Measurements from ENCODE around the gene ZDHHC5. TPM values are rescaled to one million over a fixed set of nuclear protein-coding genes. Genes with fewer than 3 reads are reported as not detected.
A peak's percentile ranks its signal among the peaks of the same experiment; 100 is the strongest.
"Not testable (repeated sequence)": the region's sequence is repeated elsewhere in the genome, so short reads cannot be mapped to it uniquely, and the experiment has no call there.

Gene ZDHHC5
- total RNA-seq, 1 experiment from 2014 or later: 26.7 TPM

- H3K27me3 ChIP-seq (ENCODE audit: control insufficient read depth, insufficient read depth, low read length): peaks cover 4% of the 10 kb centered on the region; the same call in 1 of the 2 replicates
- peak; percentile 82 for DNase-seq
- peaks cover 3% of the 10 kb centered on the region; the same call in 1 of the 2 replicates for H3K36me3 ChIP-seq (replicated peaks; ENCODE audit: control insufficient read depth, insufficient read depth, low read length)
- H3K4me3 ChIP-seq (ENCODE audit: insufficient read depth, low read depth, low read length): peak overlapping the region; percentile 54
Observed at GRCh38 chr11:57648801-57649735, 18.8 kb upstream of the ZDHHC5 start.

GRCh38 chr11:57649826-57650738 lies 17.8 kb upstream of the ZDHHC5 start, which contains the start of gene YPEL4:
TSS of gene YPEL4 (minus strand) at chr11:57649912. CDS start at chr11:57647107, 2,805 bp downstream.
- Histone ChIP-seq H3K27me3 (ENCODE audit: control insufficient read depth, insufficient read depth, low read length) (peaks cover 6% of the 10 kb centered on the region), H3K36me3 (replicated peaks; ENCODE audit: control insufficient read depth, insufficient read depth, low read length) (peaks cover 3% of the 10 kb centered on the region; the same call in 1 of the 2 replicates), H3K4me3 (ENCODE audit: insufficient read depth, low read depth, low read length) (peak within 1 kb of the TSS; percentile 54)
- peak; percentile 80 for DNase-seq

- no peak for DNase-seq
- Histone ChIP-seq H3K36me3 (replicated peaks; ENCODE audit: control insufficient read depth, insufficient read depth, low read length) (peaks cover 2% of the 10 kb centered on the region; the same call in 1 of the 2 replicates), H3K4me3 (ENCODE audit: insufficient read depth, low read depth, low read length) (no peak overlapping the region), H3K27me3 (ENCODE audit: control insufficient read depth, insufficient read depth, low read length) (peaks cover 6% of the 10 kb centered on the region)
Observed at GRCh38 chr11:57650739-57651090, 17.2 kb upstream of the ZDHHC5 start.

GRCh38 chr11:57651408-57651807 lies 16.5 kb upstream of the ZDHHC5 start:
- DNase-seq: no peak
- H3K4me3 ChIP-seq (ENCODE audit: insufficient read depth, low read depth, low read length): no peak overlapping the region
- peaks cover 6% of the 10 kb centered on the region for H3K27me3 ChIP-seq (ENCODE audit: control insufficient read depth, insufficient read depth, low read length)
- no peaks in the 10 kb centered on the region for H3K36me3 ChIP-seq (replicated peaks; ENCODE audit: control insufficient read depth, insufficient read depth, low read length)

- not testable (repeated sequence) for H3K36me3 ChIP-seq (replicated peaks; ENCODE audit: control insufficient read depth, insufficient read depth, low read length); H3K4me3 ChIP-seq (ENCODE audit: insufficient read depth, low read depth, low read length); DNase-seq; H3K27me3 ChIP-seq (ENCODE audit: control insufficient read depth, insufficient read depth, low read length)
Observed at GRCh38 chr11:57652230-57652629, 15.7 kb upstream of the ZDHHC5 start.

GRCh38 chr11:57652662-57653061 lies 15.3 kb upstream of the ZDHHC5 start:
- no peak for DNase-seq
- Histone ChIP-seq H3K36me3 (replicated peaks; ENCODE audit: control insufficient read depth, insufficient read depth, low read length) (no peaks in the 10 kb centered on the region), H3K27me3 (ENCODE audit: control insufficient read depth, insufficient read depth, low read length) (peaks cover 6% of the 10 kb centered on the region)

GRCh38 chr11:57653163-57653562 lies 14.8 kb upstream of the ZDHHC5 start:
- no peak for DNase-seq
- no peak overlapping the region for H3K4me3 ChIP-seq (ENCODE audit: insufficient read depth, low read depth, low read length)
- peaks cover 6% of the 10 kb centered on the region for H3K27me3 ChIP-seq (ENCODE audit: control insufficient read depth, insufficient read depth, low read length)
- H3K36me3 ChIP-seq (replicated peaks; ENCODE audit: control insufficient read depth, insufficient read depth, low read length): no peaks in the 10 kb centered on the region

More at GRCh38 chr11:57652662-57653061, 15.3 kb upstream of the ZDHHC5 start:
- no peak overlapping the region for H3K4me3 ChIP-seq (ENCODE audit: insufficient read depth, low read depth, low read length)

- DNase-seq: no peak
- H3K4me3 ChIP-seq (ENCODE audit: insufficient read depth, low read depth, low read length): peak overlapping the region; percentile 42
- peaks cover 2% of the 10 kb centered on the region; the same call in 1 of the 2 replicates for H3K27me3 ChIP-seq (ENCODE audit: control insufficient read depth, insufficient read depth, low read length)
- H3K36me3 ChIP-seq (replicated peaks; ENCODE audit: control insufficient read depth, insufficient read depth, low read length): peaks cover 13% of the 10 kb centered on the region
Observed at GRCh38 chr11:57656885-57657193, 11.1 kb upstream of the ZDHHC5 start.

GRCh38 chr11:57657194-57658022 lies 10.5 kb upstream of the ZDHHC5 start, which contains the start of gene CLP1:
TSS of gene CLP1 (plus strand) at chr11:57657762. CDS start at chr11:57659477, 1,715 bp downstream.
- peaks cover 2% of the 10 kb centered on the region; the same call in 1 of the 2 replicates for H3K27me3 ChIP-seq (ENCODE audit: control insufficient read depth, insufficient read depth, low read length)
- peaks cover 13% of the 10 kb centered on the region for H3K36me3 ChIP-seq (replicated peaks; ENCODE audit: control insufficient read depth, insufficient read depth, low read length)
- H3K4me3 ChIP-seq (ENCODE audit: insufficient read depth, low read depth, low read length): peak within 1 kb of the TSS; percentile 55
- DNase-seq: peak; percentile 97

- no peak for DNase-seq
- H3K4me3 ChIP-seq (ENCODE audit: insufficient read depth, low read depth, low read length): peak overlapping the region; percentile 55
- peaks cover 2% of the 10 kb centered on the region; the same call in 1 of the 2 replicates for H3K27me3 ChIP-seq (ENCODE audit: control insufficient read depth, insufficient read depth, low read length)
- peaks cover 13% of the 10 kb centered on the region for H3K36me3 ChIP-seq (replicated peaks; ENCODE audit: control insufficient read depth, insufficient read depth, low read length)
Observed at GRCh38 chr11:57658023-57658361, 9.9 kb upstream of the ZDHHC5 start.

GRCh38 chr11:57659669-57660068 lies 8.2 kb upstream of the ZDHHC5 start:
- H3K27me3 ChIP-seq (ENCODE audit: control insufficient read depth, insufficient read depth, low read length): no peaks in the 10 kb centered on the region
- peaks cover 13% of the 10 kb centered on the region for H3K36me3 ChIP-seq (replicated peaks; ENCODE audit: control insufficient read depth, insufficient read depth, low read length)
- DNase-seq: no peak
- H3K4me3 ChIP-seq (ENCODE audit: insufficient read depth, low read depth, low read length): no peak overlapping the region

GRCh38 chr11:57662893-57663292 lies 5.0 kb upstream of the ZDHHC5 start:
- no peak overlapping the region for H3K4me3 ChIP-seq (ENCODE audit: insufficient read depth, low read depth, low read length)
- DNase-seq: no peak
- peaks cover 13% of the 10 kb centered on the region for H3K36me3 ChIP-seq (replicated peaks; ENCODE audit: control insufficient read depth, insufficient read depth, low read length)
- H3K27me3 ChIP-seq (ENCODE audit: control insufficient read depth, insufficient read depth, low read length): no peaks in the 10 kb centered on the region

- Histone ChIP-seq H3K27me3 (ENCODE audit: control insufficient read depth, insufficient read depth, low read length) (no peaks in the 10 kb centered on the region), H3K4me3 (ENCODE audit: insufficient read depth, low read depth, low read length) (no peak overlapping the region)
- no peak for DNase-seq
Observed at GRCh38 chr11:57663975-57664374, 3.9 kb upstream of the ZDHHC5 start.

More at GRCh38 chr11:57663975-57664374, 3.9 kb upstream of the ZDHHC5 start:
- H3K36me3 ChIP-seq (replicated peaks; ENCODE audit: control insufficient read depth, insufficient read depth, low read length): peaks cover 13% of the 10 kb centered on the region
